ENCODE data around the gene RASGRP4. TPM values are rescaled to one million over a fixed set of nuclear protein-coding genes. Genes with fewer than 3 reads are reported as not detected.
A peak's percentile ranks its signal among the peaks of the same experiment; 100 is the strongest.

Gene RASGRP4
- total RNA-seq, 2 donors from 2014 or later: 0.84 to 0.90 TPM

DNA sequence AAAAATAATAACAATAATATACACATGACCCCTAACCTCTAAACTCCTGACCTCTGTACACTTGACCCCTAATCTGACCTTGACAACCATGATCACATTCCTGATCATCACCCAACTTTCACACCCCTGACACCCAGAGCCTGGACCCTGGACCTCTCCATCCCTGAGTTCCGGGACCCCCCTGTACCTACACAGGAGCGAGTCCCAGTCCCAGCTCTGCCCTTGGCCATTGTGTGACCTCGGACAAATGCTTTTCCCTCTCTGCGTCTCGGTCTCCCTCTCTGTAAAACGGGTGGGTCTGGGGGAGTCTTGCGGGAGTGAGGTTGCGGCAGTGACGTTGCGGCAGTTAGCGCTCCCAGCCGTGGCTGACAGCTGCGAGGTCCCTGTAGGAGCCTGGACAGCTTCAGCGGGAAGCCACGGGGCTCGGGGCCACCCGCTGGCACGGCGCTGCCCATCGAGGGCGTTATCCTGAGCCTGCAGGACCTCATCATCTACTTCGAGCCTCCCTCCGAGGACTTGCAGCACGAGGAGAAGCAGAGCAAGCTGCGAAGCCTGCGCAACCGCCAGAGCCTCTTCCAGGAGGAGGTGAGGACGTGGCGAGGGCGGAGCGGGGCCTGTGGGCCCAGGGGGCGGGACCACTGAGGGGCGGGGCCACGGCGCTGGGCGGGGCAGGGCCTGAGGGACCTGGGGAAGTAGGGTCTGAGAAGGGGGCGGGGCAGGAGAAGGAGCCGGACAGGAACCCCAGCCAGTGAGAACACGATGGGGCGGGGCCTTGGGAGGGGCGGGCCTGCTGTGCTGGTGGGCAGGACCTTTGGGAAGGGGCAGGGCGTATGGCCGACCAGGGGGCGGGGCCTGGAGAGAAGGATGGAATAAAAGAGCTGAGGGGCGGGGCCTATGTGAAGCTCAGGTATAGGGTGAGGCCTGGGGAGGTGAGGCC lies 26.7 kb upstream of the RASGRP4 start:
- Histone ChIP-seq H3K4me3 (no peak overlapping the region), H3K27ac (no peak overlapping the region), H3K36me3 (no peaks in the 10 kb centered on the region), H3K27me3 (no peaks in the 10 kb centered on the region), H3K4me1 (no peaks in the 10 kb centered on the region), H3K9ac (ENCODE audit: low read depth in 2 of 2, low read length in 2 of 2) (no peak overlapping the region), H3K9me3 (no peaks in the 10 kb centered on the region)
- intact Hi-C loops (cut with DNase I): no loop called here
- peak; percentile 26 for DNase-seq
- TF ChIP-seq, protein P1, sequence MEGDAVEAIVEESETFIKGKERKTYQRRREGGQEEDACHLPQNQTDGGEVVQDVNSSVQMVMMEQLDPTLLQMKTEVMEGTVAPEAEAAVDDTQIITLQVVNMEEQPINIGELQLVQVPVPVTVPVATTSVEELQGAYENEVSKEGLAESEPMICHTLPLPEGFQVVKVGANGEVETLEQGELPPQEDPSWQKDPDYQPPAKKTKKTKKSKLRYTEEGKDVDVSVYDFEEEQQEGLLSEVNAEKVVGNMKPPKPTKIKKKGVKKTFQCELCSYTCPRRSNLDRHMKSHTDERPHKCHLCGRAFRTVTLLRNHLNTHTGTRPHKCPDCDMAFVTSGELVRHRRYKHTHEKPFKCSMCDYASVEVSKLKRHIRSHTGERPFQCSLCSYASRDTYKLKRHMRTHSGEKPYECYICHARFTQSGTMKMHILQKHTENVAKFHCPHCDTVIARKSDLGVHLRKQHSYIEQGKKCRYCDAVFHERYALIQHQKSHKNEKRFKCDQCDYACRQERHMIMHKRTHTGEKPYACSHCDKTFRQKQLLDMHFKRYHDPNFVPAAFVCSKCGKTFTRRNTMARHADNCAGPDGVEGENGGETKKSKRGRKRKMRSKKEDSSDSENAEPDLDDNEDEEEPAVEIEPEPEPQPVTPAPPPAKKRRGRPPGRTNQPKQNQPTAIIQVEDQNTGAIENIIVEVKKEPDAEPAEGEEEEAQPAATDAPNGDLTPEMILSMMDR (IDR thresholded peaks at IDR 0.05): no peak

DNA sequence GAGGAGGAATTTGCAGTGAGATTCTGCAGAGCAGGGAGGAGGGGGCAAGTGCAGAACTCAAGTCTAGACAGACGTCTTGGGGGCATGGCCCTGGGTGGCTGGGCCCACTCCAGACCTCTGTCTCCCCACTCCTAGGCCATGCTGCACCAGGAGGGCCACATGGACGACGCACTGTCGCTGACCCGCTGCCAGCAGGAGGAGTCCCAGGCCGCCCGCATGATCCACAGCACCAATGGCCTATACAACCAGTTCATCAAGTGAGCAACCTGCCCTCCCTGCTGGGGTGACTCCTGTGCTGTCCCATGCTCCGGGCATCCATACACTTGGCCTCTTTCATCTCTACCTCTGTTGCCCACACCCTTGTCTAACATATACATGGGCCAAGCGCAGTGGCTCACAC lies 25.6 kb upstream of the RASGRP4 start:
- Histone ChIP-seq H3K9ac (ENCODE audit: low read depth in 2 of 2, low read length in 2 of 2) (no peak overlapping the region), H3K4me1 (no peaks in the 10 kb centered on the region), H3K27ac (no peak overlapping the region), H3K36me3 (no peaks in the 10 kb centered on the region), H3K9me3 (no peaks in the 10 kb centered on the region), H3K4me3 (no peak overlapping the region), H3K27me3 (no peaks in the 10 kb centered on the region)
- TF ChIP-seq, protein P1 (IDR thresholded peaks at IDR 0.05): no peak
- DNase-seq: no peak
- intact Hi-C loops (cut with DNase I): no loop called here

DNA sequence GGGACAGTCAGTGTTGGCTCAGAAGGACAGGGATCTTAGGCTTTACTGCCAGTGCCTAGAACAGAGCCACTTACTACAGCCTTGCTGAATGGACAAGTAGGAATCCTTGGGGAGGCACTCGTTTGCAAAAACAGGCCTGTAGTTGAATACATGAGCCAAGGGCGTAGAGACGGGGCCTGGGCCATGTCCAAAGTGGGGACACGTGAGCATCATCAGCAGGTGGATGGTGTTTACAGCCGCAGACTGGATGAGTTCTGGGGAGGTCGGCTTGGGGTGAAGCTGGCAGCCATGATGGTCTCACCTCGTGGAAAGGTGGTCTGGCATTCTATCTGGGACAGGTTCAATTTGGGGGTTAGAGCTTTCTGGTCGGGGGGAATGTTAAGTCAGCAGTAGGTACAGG lies 25.0 kb upstream of the RASGRP4 start:
- no peaks in the 10 kb centered on the region for H3K27me3 ChIP-seq
- H3K36me3 ChIP-seq: no peaks in the 10 kb centered on the region
- no peak overlapping the region for H3K9ac ChIP-seq (ENCODE audit: low read depth in 2 of 2, low read length in 2 of 2)
- DNase-seq: no peak
- no peak overlapping the region for H3K4me3 ChIP-seq
- TF ChIP-seq, protein P1 (IDR thresholded peaks at IDR 0.05): no peak
- H3K27ac ChIP-seq: no peak overlapping the region
- intact Hi-C loops (cut with DNase I): no loop called here
- no peaks in the 10 kb centered on the region for H3K4me1 ChIP-seq
- H3K9me3 ChIP-seq: no peaks in the 10 kb centered on the region

DNA sequence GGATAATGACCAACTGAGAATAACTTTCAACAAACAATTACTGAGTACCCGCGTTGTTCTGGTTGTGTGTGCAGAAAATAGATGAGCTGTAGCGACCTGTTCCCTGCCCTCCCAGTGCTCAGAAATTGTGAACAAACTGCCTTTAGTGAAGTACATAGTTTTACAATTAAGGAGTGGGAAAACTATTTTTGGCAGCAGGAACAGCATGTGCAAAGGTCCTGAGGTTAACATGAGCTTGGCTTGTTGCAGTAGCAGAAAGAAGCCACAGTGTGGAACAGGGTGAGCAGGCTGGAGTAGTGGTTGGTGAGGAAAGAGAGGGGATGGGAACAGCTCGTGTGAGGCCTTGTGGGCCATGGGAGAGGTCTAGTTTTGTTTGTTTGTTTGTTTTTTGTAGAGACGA lies 23.5 kb upstream of the RASGRP4 start:
- Histone ChIP-seq H3K4me1 (no peaks in the 10 kb centered on the region), H3K27me3 (no peaks in the 10 kb centered on the region), H3K36me3 (no peaks in the 10 kb centered on the region), H3K9ac (ENCODE audit: low read depth in 2 of 2, low read length in 2 of 2) (no peak overlapping the region), H3K27ac (no peak overlapping the region), H3K4me3 (no peak overlapping the region), H3K9me3 (no peaks in the 10 kb centered on the region)
- intact Hi-C loops (cut with DNase I): no loop called here
- DNase-seq: no peak
- TF ChIP-seq, protein P1 (IDR thresholded peaks at IDR 0.05): no peak

DNA sequence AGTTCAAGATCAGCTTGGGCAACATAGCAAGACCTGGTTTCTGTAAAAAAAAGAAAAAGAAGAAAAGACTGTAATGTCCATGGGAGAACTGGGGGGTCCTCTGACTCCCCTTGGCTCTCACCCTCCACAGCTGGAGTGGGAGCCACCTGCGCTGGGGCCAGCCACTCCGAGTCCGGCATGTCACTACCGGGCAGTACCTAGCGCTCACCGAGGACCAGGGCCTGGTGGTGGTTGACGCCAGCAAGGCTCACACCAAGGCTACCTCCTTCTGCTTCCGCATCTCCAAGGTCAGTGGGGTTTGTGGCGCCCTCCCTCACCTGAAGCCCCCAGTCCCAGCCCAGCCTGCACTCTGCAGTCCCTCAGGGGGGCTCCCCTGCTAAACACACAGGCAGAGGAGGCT lies 22.2 kb upstream of the RASGRP4 start:
- intact Hi-C loops (cut with DNase I): no loop called here
- H3K4me3 ChIP-seq: no peak overlapping the region
- no peak overlapping the region for H3K9ac ChIP-seq (ENCODE audit: low read depth in 2 of 2, low read length in 2 of 2)
- H3K9me3 ChIP-seq: no peaks in the 10 kb centered on the region
- no peaks in the 10 kb centered on the region for H3K36me3 ChIP-seq
- no peaks in the 10 kb centered on the region for H3K27me3 ChIP-seq
- H3K4me1 ChIP-seq: no peaks in the 10 kb centered on the region
- TF ChIP-seq, protein P1 (IDR thresholded peaks at IDR 0.05): no peak
- DNase-seq: no peak
- H3K27ac ChIP-seq: no peak overlapping the region

Measured in colonic mucosa (tissue), 4 donors.